H1 (cell line): ENCODE results near the gene EVX2. TPM values are rescaled to one million over a fixed set of nuclear protein-coding genes. Genes with fewer than 3 reads are reported as not detected.

ENCODE experiments used
- ATF3 ChIP-seq: IDR thresholded peaks from 2 replicates; pipeline ENCODE4 v1.6.1; 2011; ENCODE audit warnings: low read depth, mild to moderate bottlenecking, low read length; ENCODE audit not compliant: insufficient read depth
- EP300 ChIP-seq, 2 experiments: IDR thresholded peaks; 1 replicate in 1 of 2; 2 replicates in 1 of 2; pipeline ENCODE4 v1.6.1; 2011 to 2012; ENCODE audit warnings: low read depth in 2 of 2, low read length in 2 of 2, mild to moderate bottlenecking in 2 of 2, borderline replicate concordance in 1 of 2, inconsistent platforms in 1 of 2, moderate library complexity in 1 of 2
- KDM1A ChIP-seq: fragments of 200-600, 300-600 bp; sonication (generic); IDR thresholded peaks from 2 replicates; pipeline ENCODE4 v1.7.1; 2016; ENCODE audit warnings: mild to moderate bottlenecking, low read length, borderline replicate concordance
- MAX ChIP-seq: IDR thresholded peaks from 2 replicates; pipeline ENCODE4 v1.6.1; 2012; ENCODE audit warnings: inconsistent platforms
- NANOG ChIP-seq: IDR thresholded peaks from 2 replicates; pipeline ENCODE4 v1.6.1; 2011; ENCODE audit warnings: low read length, low read depth, mild to moderate bottlenecking, inconsistent platforms; ENCODE audit not compliant: insufficient read depth, poor library complexity, severe bottlenecking
- USF2 ChIP-seq: IDR thresholded peaks from 2 replicates; pipeline ENCODE4 v1.6.1; 2011; ENCODE audit warnings: low read length, improper control_type of control experiment
- polyA plus RNA-seq, 7 experiments: library from polyadenylated mRNA; depleted of rRNA in 3 of 7; stranded (reverse) in 5 of 7; unstranded in 2 of 7; fragments of >200 nt in 5 of 7; fragments of 200-250 nt in 2 of 7; gene quantifications; 1 replicate in 5 of 7; 2 replicates in 1 of 7; 4 replicates in 1 of 7; pipeline versions ENCODE4 v1.2.1 to v1.2.3, GENCODE V29; 2011 to 2013; ENCODE audit warnings: missing spikeins in 2 of 7, mixed read lengths in 2 of 7
- total RNA-seq: library from RNA; stranded (reverse); fragmentation: NEBNext Ultra II Directional; extraction: Animal tissue kit (Norgen Biotek cat#: 25700); gene quantifications from 2 replicates; pipeline ENCODE4 v1.2.1, GENCODE V29; 2021
- TF ChIP-seq, protein P1 (sequence below): IDR thresholded peaks from 2 replicates; pipeline ENCODE4 v1.6.1; 2012; ENCODE audit warnings: low read length, inconsistent platforms

EVX2 gene
- total and polyA plus RNA-seq, 2 of the 8 experiments (the other 6 are each of a cell fraction or from before 2014, with no cell fraction given), result not detected

GRCh38 chr2:176082824-176083751, 674 bp downstream of the EVX2 start (continued):
- TF ChIP-seq EP300 (IDR thresholded peaks at IDR 0.05; ENCODE audit: borderline replicate concordance in 1 of 2, low read depth in 2 of 2, low read length in 2 of 2) (no peak), MAX (peak; percentile 56), USF2 (no peak), ATF3 (no peak), NANOG (no peak), KDM1A (no peak)
- TF ChIP-seq, protein P1, sequence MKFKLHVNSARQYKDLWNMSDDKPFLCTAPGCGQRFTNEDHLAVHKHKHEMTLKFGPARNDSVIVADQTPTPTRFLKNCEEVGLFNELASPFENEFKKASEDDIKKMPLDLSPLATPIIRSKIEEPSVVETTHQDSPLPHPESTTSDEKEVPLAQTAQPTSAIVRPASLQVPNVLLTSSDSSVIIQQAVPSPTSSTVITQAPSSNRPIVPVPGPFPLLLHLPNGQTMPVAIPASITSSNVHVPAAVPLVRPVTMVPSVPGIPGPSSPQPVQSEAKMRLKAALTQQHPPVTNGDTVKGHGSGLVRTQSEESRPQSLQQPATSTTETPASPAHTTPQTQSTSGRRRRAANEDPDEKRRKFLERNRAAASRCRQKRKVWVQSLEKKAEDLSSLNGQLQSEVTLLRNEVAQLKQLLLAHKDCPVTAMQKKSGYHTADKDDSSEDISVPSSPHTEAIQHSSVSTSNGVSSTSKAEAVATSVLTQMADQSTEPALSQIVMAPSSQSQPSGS, result no peak
